HepG2 (cell line): ENCODE data around the gene APBA1. TPM values are rescaled to one million over a fixed set of nuclear protein-coding genes. Genes with fewer than 3 reads are reported as not detected.

Experiments used
- ATAC-seq: fragments of 200-7000 bp; cut with Tn5 transposase; 3 replicates; pipeline ENCODE4 v1.9.1; 2020; ENCODE audit warnings: mild to moderate bottlenecking, moderate library complexity
- BruUV-seq: library from RNA; stranded (reverse); fragments of 400-500 nt; replicated peaks from 2 replicates; lab custom pipeline; 2021; lab: Mats Ljungman, UMichigan
- CTCF ChIA-PET: fragments of 300-600 bp; formaldehyde crosslinking; extraction: SDS; loops from one replicate; lab custom pipeline; 2021; ENCODE audit warnings: low total read pairs, inconsistent platforms, low intra/inter-chr PET ratio; lab: Yijun Ruan, JAX
- POLR2A ChIA-PET: fragments of 350-600 bp; sonication (Branson Sonifier 250); formaldehyde crosslinking; loops from one replicate; lab custom pipeline; 2020; ENCODE audit warnings: antibody characterized with exemption, inconsistent platforms; lab: Yijun Ruan, JAX
- DNase-seq: peaks from one replicate; pipeline ENCODE4 v3.0.0-alpha.2; 2015; ENCODE audit warnings: low spot score
- FAIRE-seq: peaks from 3 replicates; lab custom pipeline; 2011; peaks lifted over from hg19 to GRCh38; lab: Jason Lieb, UNC
- H2AFZ ChIP-seq: one replicate; pipeline ENCODE4 v1.6.1; 2011; ENCODE audit warnings: low read length, inconsistent platforms
- H3K27ac ChIP-seq: fragments of 300-600 bp; 3 replicates; pipeline ENCODE4 v1.8.0; 2011; ENCODE audit warnings: mixed run types, mild to moderate bottlenecking, mixed read lengths, low read length, inconsistent platforms; ENCODE audit not compliant: insufficient read depth; ENCODE audit errors: extremely low read length
- H3K27me3 ChIP-seq, 2 experiments: fragments of 200-600 bp in 1 of 2; 2 replicates in 1 of 2; 3 replicates in 1 of 2; pipeline versions ENCODE4 v1.6.0 to v1.8.0; 2011; ENCODE audit warnings: low read length in 2 of 2, mild to moderate bottlenecking in 2 of 2, moderate library complexity in 2 of 2, inconsistent platforms in 1 of 2; ENCODE audit not compliant: insufficient read depth in 2 of 2, control insufficient read depth in 1 of 2
- H3K36me3 ChIP-seq, 2 experiments: fragments of 200-600 bp in 1 of 2; replicated peaks in 1 of 2; 2 replicates in 1 of 2; 3 replicates in 1 of 2; pipeline versions ENCODE4 v1.5.1 to v1.8.0; 2011; ENCODE audit warnings: low read length in 2 of 2, inconsistent platforms in 1 of 2; ENCODE audit not compliant: insufficient read depth in 2 of 2, control insufficient read depth in 1 of 2
- H3K4me1 ChIP-seq: 2 replicates; pipeline ENCODE4 v1.5.1; 2012; ENCODE audit warnings: low read length, inconsistent platforms; ENCODE audit not compliant: insufficient read depth
- H3K4me2 ChIP-seq: 2 replicates; pipeline ENCODE4 v1.6.0; 2011; ENCODE audit warnings: low read depth, low read length, inconsistent platforms
- H3K4me3 ChIP-seq, 3 experiments: fragments of 200-600 bp in 1 of 3; sonication (generic), shearing (Covaris generic) in 1 of 3; replicated peaks in 1 of 3; 2 replicates each; pipeline ENCODE4 v1.5.1; 2011 to 2016; ENCODE audit warnings: low read length in 3 of 3, inconsistent platforms in 2 of 3, low read depth in 2 of 3, mild to moderate bottlenecking in 2 of 3, control low read depth in 1 of 3, mixed read lengths in 1 of 3; ENCODE audit not compliant: insufficient read depth in 1 of 3
- H3K79me2 ChIP-seq: one replicate; pipeline ENCODE4 v1.6.1; 2011; ENCODE audit warnings: low read length, inconsistent platforms; ENCODE audit not compliant: insufficient read depth
- H3K9ac ChIP-seq: 2 replicates; pipeline ENCODE4 v1.6.0; 2011; ENCODE audit warnings: mild to moderate bottlenecking, low read depth, low read length, inconsistent platforms; ENCODE audit not compliant: insufficient read depth
- H3K9me3 ChIP-seq: 2 replicates; pipeline ENCODE4 v1.5.1; 2012; ENCODE audit warnings: mild to moderate bottlenecking, low read length
- H4K20me1 ChIP-seq: 2 replicates; pipeline ENCODE4 v1.6.0; 2011; ENCODE audit warnings: inconsistent platforms, mild to moderate bottlenecking, low read length, moderate library complexity; ENCODE audit not compliant: insufficient read depth
- AGO2 ChIP-seq: fragments of 200-400 bp; formaldehyde crosslinking; optimal IDR thresholded peaks from 2 replicates; pipeline ENCODE3; 2017; ENCODE audit warnings: mild to moderate bottlenecking, low read depth, low read length, moderate library complexity
- ERF ChIP-seq: IDR thresholded peaks from 2 replicates; pipeline ENCODE4 v1.6.1; 2018; ENCODE audit warnings: missing biosample characterization, missing genetic modification reagents
- FOXJ3 ChIP-seq: sonication (generic); formaldehyde crosslinking; IDR thresholded peaks from 2 replicates; pipeline ENCODE4 v1.4.0; 2020; ENCODE audit warnings: missing genetic modification reagents, mild to moderate bottlenecking, borderline replicate concordance
- HNF4A ChIP-seq: sonication (generic); formaldehyde crosslinking; IDR thresholded peaks from 2 replicates; pipeline ENCODE4 v1.4.0; 2020; ENCODE audit warnings: missing genetic modification reagents
- KDM1A ChIP-seq: IDR thresholded peaks from 2 replicates; pipeline ENCODE4 v1.6.1; 2016; ENCODE audit warnings: missing compliant biosample characterization
- MTF2 ChIP-seq: sonication (generic); formaldehyde crosslinking; IDR thresholded peaks from 2 replicates; pipeline ENCODE4 v1.5.0; 2020; ENCODE audit warnings: missing genetic modification reagents, borderline replicate concordance
- NFAT5 ChIP-seq: sonication (generic); formaldehyde crosslinking; IDR thresholded peaks from 2 replicates; pipeline ENCODE4 v1.4.0; 2020; ENCODE audit warnings: missing genetic modification reagents
- NR2C2 ChIP-seq: sonication (generic); formaldehyde crosslinking; IDR thresholded peaks from 2 replicates; pipeline ENCODE4 v1.4.0; 2020; ENCODE audit warnings: missing genetic modification reagents, mild to moderate bottlenecking, moderate library complexity, borderline replicate concordance
- PAF1 ChIP-seq: IDR thresholded peaks from 2 replicates; pipeline ENCODE4 v1.6.1; 2016; ENCODE audit warnings: missing genetic modification reagents, missing compliant biosample characterization
- TEF ChIP-seq: sonication (generic); formaldehyde crosslinking; IDR thresholded peaks from 2 replicates; pipeline ENCODE4 v1.5.0; 2020; ENCODE audit warnings: missing genetic modification reagents
- ZBTB4 ChIP-seq: sonication (generic); formaldehyde crosslinking; IDR thresholded peaks from 2 replicates; pipeline ENCODE4 v1.4.0; 2020; ENCODE audit warnings: missing genetic modification reagents, mild to moderate bottlenecking, borderline replicate concordance
- ZNF512B ChIP-seq: sonication (generic); formaldehyde crosslinking; IDR thresholded peaks from 2 replicates; pipeline ENCODE4 v1.5.1; 2020; ENCODE audit warnings: missing genetic modification reagents, mild to moderate bottlenecking, borderline replicate concordance
- WGBS: methylation state at CpG from one replicate; pipeline ENCODE4 v1.1.6; 2017; ENCODE audit warnings: low lambda C conversion rate; 5-methylcytosine and 5-hydroxymethylcytosine counted together
- in situ Hi-C: cut with HindIII; loops from 2 replicates; pipeline ENCODE4 v1.10.0; 2017; ENCODE audit warnings: low pct_unique_long_range_greater_than_20kb; ENCODE audit not compliant: extremely low pct_ligation_motif_present
- intact Hi-C: fragments of 100-400 bp; cut with micrococcal nuclease; formaldehyde crosslinking; loops from one replicate; pipeline ENCODE4 v1.10.0; 2022; ENCODE audit not compliant: unreplicated experiment
- polyA plus RNA-seq, 8 experiments: library from polyadenylated mRNA; depleted of rRNA in 3 of 8; stranded (reverse) in 7 of 8; unstranded in 1 of 8; fragments of >200 nt; fragmentation: Illumina TruSeq in 4 of 8; extraction: Trizol in 4 of 8; gene quantifications; 2 replicates each; pipeline versions ENCODE4 v1.2.1 to v1.2.3, GENCODE V29; 2011 to 2016; ENCODE audit warnings: low read depth in 4 of 8, missing spikeins in 1 of 8, mixed read lengths in 1 of 8; ENCODE audit not compliant: insufficient read depth in 1 of 8
- total RNA-seq, 5 experiments: library from RNA; depleted of rRNA; stranded (reverse); fragments of >200 nt; fragmentation: Illumina TruSeq; extraction: Trizol; gene quantifications; 2 replicates each; pipeline ENCODE4 v1.2.3, GENCODE V29; 2016; ENCODE audit warnings: low read depth in 1 of 5

The APBA1 gene
- total and polyA plus RNA-seq, 2 of the 13 experiments (the other 11 are each of a cell fraction or from before 2014, with no cell fraction given) = 0.15 TPM; not detected in 1

GRCh38 chr9:69569738-69570451, 102.3 kb downstream of the APBA1 start:
- intact Hi-C loops (no loop called here), in situ Hi-C loops (no loop called here)
- ChIA-PET CTCF (no interaction called here), POLR2A (no interaction called here)
- Histone ChIP-seq H3K27me3 (no peaks in the 10 kb centered on the region; a peak in 1 of 5 replicates), H3K79me2 (no peaks in the 10 kb centered on the region), H3K4me2 (no peak overlapping the region), H4K20me1 (no peaks in the 10 kb centered on the region), H3K4me1 (no peaks in the 10 kb centered on the region), H3K9me3 (no peaks in the 10 kb centered on the region), H3K9ac (no peak overlapping the region), H3K36me3 (no peaks in the 10 kb centered on the region), H3K27ac (no peak overlapping the region), H3K4me3 (no peak overlapping the region), H2AFZ (no peak overlapping the region)
- WGBS = 29% methylated on average over 3 of the region's 3 CpGs
- no peak for DNase-seq
- FAIRE-seq = no peak
- BruUV-seq = no TSS peak
- no peak for ATAC-seq
- TF ChIP-seq AGO2 (no peak), ZBTB4 (CRISPR knock-in tag) (no peak), MTF2 (CRISPR knock-in tag) (no peak), NR2C2 (CRISPR knock-in tag) (no peak), KDM1A (CRISPR knock-in tag) (no peak), NFAT5 (CRISPR knock-in tag) (no peak), ERF (CRISPR knock-in tag) (no peak), FOXJ3 (CRISPR knock-in tag) (no peak), TEF (CRISPR knock-in tag) (no peak), PAF1 (CRISPR knock-in tag) (no peak), HNF4A (CRISPR knock-in tag) (no peak), ZNF512B (CRISPR knock-in tag) (no peak)
